ENCODE data around the gene AXIN1.

The AXIN1 gene

DNA sequence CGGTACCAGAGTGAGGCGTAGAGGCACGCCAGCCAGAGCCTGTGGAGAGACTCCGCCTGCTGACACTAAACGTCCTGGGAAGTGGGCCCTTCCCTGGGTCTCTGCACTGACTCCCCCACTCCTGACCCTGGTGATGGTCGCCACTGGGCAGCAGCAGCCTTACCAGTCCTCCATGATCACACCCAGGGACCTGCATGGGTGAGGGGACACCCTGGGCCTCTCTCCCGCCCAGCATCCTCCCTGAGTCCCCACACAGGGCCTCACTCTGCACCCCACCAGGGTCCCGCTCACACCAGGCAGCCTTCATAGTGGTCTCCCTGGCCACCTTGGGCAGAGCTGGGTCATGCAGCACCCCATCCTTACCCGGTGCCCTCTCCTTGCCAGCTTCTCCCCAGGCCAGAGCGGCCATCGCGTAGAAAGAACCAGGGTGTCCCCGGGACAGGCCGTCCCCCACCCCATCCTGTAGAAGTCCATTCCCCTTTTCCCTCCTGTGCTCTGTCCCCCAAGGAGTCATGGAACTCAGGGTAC is 87.5 kb downstream of the AXIN1 start:
- ChIA-PET CTCF (interaction anchor here (1.6 kb wide), 1 partner anchor 158 kb away, joined by 4 read pairs; no protein-coding TSS in a partner anchor), POLR2A (no interaction called here)
- TF ChIP-seq, protein P1, sequence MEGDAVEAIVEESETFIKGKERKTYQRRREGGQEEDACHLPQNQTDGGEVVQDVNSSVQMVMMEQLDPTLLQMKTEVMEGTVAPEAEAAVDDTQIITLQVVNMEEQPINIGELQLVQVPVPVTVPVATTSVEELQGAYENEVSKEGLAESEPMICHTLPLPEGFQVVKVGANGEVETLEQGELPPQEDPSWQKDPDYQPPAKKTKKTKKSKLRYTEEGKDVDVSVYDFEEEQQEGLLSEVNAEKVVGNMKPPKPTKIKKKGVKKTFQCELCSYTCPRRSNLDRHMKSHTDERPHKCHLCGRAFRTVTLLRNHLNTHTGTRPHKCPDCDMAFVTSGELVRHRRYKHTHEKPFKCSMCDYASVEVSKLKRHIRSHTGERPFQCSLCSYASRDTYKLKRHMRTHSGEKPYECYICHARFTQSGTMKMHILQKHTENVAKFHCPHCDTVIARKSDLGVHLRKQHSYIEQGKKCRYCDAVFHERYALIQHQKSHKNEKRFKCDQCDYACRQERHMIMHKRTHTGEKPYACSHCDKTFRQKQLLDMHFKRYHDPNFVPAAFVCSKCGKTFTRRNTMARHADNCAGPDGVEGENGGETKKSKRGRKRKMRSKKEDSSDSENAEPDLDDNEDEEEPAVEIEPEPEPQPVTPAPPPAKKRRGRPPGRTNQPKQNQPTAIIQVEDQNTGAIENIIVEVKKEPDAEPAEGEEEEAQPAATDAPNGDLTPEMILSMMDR (IDR thresholded peaks at IDR 0.05; ENCODE audit: control extremely low read depth, extremely low read depth, low read depth, missing control alignments) = no peak
- DNase-seq (ENCODE audit: extremely low spot score) = no peak

DNA sequence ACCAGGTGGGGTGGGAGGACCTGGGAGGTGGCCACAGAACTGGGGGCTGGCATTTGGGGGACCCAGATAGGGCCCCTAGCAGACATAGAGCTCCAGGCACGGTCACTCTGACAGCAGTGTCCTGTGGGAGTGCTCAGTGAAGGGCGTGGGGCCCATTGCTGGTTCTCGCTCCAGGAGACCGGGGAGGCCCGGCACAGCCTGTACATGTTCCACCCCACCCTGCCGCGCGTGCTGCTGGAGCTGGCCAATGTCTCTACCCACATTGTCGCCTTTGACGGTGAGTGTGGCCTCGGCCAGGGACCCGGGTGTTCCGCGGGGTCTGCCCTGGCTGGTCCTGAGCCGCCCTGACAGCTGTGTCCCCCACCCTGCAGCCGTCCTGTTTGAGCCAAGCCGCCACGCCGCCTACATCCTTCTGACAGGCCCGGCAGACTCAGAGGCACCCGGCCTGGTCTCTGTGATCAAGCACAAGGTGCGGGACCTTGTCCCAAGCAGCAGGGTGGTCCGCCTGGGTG is 88.0 kb downstream of the AXIN1 start:
- POLR2A ChIA-PET = no interaction called here
- DNase-seq (ENCODE audit: extremely low spot score) = no peak
- CTCF ChIA-PET = interaction anchor here (0.9 to 1.6 kb wide), 2 partner anchors 11 to 158 kb away, joined by 3 to 4 read pairs; no protein-coding TSS in a partner anchor
- TF ChIP-seq, protein P1 (IDR thresholded peaks at IDR 0.05; ENCODE audit: control extremely low read depth, extremely low read depth, low read depth, missing control alignments) = no peak

DNA sequence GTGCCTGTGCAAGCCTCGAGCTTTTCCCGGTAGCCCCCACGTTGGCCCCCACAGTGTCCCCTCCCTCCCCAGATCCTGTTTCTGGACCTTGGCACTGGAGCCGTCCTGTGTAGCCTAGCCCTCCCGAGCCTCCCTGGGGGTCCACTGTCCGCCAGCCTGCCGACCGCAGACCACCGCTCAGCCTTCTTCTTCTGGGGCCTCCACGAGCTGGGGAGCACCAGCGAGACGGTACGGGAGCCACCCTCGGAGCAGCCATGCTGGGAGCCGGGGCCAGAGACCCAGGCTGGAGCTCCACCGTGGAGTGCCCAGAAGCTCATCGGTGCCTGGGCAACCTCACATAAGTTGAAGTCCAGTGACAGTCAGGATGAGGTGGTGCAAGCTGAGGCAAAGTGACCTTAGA is 88.6 kb downstream of the AXIN1 start:
- CTCF ChIA-PET = interaction anchor here (0.9 kb wide), 1 partner anchor 11 kb away, joined by 3 read pairs; no protein-coding TSS in a partner anchor
- DNase-seq (ENCODE audit: extremely low spot score) = no peak
- POLR2A ChIA-PET = no interaction called here

DNA sequence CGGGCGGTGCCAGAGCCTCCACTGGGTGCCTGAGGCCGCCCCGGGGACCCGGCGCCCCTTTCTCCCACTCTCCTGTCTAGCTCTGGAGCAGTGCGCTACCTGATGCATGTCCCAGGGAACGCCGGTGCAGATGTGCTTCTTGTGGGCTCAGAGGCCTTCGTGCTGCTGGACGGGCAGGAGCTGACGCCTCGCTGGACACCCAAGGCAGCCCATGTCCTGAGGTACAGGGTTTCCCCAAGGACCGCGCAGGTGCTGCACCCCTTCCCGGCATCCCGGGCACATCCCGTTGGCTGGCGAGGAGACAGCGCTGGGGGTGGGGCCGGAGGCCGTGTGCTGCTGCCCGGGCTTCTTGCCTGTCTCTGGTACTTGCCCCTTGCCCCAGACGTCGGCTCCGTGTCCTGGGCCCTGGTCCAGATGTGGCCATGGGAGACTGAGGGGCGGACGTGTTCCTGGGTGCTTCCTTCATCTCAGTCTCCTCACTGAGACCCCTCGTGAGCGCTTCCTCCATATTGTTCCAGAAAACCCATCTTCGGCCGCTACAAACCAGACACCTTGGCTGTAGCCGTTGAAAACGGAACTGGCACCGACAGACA is 89.2 kb downstream of the AXIN1 start:
- DNase-seq (ENCODE audit: extremely low spot score) = no peak
- ChIA-PET POLR2A (no interaction called here), CTCF (interaction anchor here (0.9 kb wide), 1 partner anchor 10 kb away, joined by 3 read pairs; no protein-coding TSS in a partner anchor)
- TF ChIP-seq, protein P1 (IDR thresholded peaks at IDR 0.05; ENCODE audit: control extremely low read depth, extremely low read depth, low read depth, missing control alignments) = no peak

More for the DNA sequence above, 88.6 kb downstream of the AXIN1 start:
- TF ChIP-seq, protein P1 (IDR thresholded peaks at IDR 0.05; ENCODE audit: control extremely low read depth, extremely low read depth, low read depth, missing control alignments) = no peak

DNA sequence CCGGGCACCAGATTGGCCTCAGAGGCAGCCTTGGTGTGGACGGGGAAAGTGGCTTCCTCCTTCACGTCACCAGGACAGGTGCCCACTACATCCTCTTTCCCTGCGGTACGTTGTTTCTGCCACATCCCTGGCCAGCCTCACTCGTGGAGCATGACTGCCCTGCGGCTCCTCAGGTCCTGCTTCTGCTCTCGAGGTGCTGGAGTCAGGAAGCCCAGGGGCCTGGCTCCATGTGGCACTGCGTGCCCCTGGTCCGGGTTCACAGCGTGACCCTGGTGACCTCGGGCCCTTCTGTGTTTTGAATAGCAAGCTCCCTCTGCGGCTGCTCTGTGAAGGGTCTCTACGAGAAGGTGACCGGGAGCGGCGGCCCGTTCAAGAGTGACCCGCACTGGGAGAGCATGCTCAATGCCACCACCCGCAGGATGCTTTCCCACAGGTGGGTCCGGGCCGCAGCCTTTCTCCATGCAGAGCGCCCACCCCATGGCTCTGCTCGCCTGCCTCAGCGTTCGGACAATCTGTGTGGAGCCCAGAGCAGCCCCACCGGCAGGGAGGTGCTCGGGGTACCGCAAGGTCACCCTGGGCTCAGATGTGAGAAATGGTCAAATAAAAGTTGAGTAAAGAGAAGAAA is 90.3 kb downstream of the AXIN1 start:
- TF ChIP-seq, protein P1 (IDR thresholded peaks at IDR 0.05; ENCODE audit: control extremely low read depth, extremely low read depth, low read depth, missing control alignments) = no peak
- ChIA-PET POLR2A (no interaction called here), CTCF (no interaction called here)
- no peak for DNase-seq (ENCODE audit: extremely low spot score)

DNA sequence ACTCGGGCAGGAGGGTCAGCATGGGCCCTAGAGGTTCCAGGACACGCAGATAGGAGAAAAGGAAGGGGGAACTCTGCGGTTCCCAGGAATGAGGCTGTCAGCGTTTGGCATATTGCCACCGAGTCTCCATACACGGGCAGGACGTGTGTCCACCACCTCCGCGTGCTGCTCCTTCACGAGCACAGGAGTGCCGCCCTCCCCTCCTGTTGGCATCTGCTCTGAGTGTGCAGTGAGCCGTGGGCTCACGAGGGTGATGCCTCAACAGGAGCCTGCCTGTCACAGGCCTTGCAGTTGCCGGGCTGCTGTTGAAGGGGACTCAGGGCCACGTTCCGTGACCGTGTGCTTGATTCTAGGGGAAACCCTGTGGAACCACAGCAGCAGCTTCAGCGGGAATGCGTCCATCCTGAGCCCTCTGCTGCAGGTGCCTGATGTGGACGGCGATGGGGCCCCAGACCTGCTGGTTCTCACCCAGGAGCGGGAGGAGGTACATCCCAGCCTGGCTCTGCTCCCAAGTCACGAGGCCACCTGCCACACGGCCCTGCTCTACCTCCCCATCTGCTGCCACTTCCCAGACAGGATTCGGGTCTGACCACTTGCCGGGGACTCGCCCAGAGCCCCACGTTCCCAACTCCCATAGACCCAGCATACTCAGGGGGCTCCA is 91.4 kb downstream of the AXIN1 start:
- ChIA-PET POLR2A (no interaction called here), CTCF (no interaction called here)
- DNase-seq (ENCODE audit: extremely low spot score) = no peak
- TF ChIP-seq, protein P1 (IDR thresholded peaks at IDR 0.05; ENCODE audit: control extremely low read depth, extremely low read depth, low read depth, missing control alignments) = no peak

All from GM10248 (cell line).